Panc1 (cell line): ENCODE data around the gene FARSB. TPM values are rescaled to one million over a fixed set of nuclear protein-coding genes. Genes with fewer than 3 reads are reported as not detected.

ENCODE experiments used
- ATAC-seq: fragments of 200-7000 bp; cut with Tn5 transposase; 2 replicates; pipeline ENCODE4 v1.9.1; 2020; ENCODE audit warnings: mild to moderate bottlenecking, moderate library complexity
- BruUV-seq: library from RNA; stranded (reverse); fragments of 400-500 nt; replicated peaks from 2 replicates; lab custom pipeline; 2021; lab: Mats Ljungman, UMichigan
- CTCF ChIA-PET: fragments of 300-600 bp; sonication (Branson Sonifier 250); formaldehyde crosslinking; loops from one replicate; lab custom pipeline; 2022; ENCODE audit warnings: antibody characterized with exemption; lab: Charles Lee
- POLR2A ChIA-PET: fragments of 300-600 bp; sonication (Branson Sonifier 250); formaldehyde crosslinking; loops from one replicate; lab custom pipeline; 2022; ENCODE audit warnings: antibody characterized with exemption; lab: Charles Lee
- DNase-seq: peaks from one replicate; pipeline ENCODE4 v3.0.0-alpha.2; 2010; ENCODE audit warnings: low read depth, low spot score
- H3K27ac ChIP-seq: 2 replicates; pipeline ENCODE4 v1.5.1; 2011; ENCODE audit warnings: mild to moderate bottlenecking, low read length, inconsistent platforms
- H3K27me3 ChIP-seq: fragments of 200-500 bp; sonication (Bioruptor generic); 2 replicates; pipeline ENCODE4 v1.6.0; 2014; ENCODE audit warnings: low read length, inconsistent platforms; ENCODE audit not compliant: control insufficient read depth, insufficient read depth
- H3K36me3 ChIP-seq: fragments of 200-500 bp; sonication (Bioruptor generic); 2 replicates; pipeline ENCODE4 v1.5.1; 2014; ENCODE audit warnings: inconsistent platforms, mild to moderate bottlenecking, low read length, moderate library complexity; ENCODE audit not compliant: control insufficient read depth, insufficient read depth
- H3K4me1 ChIP-seq: 2 replicates; pipeline ENCODE4 v1.5.1; 2011; ENCODE audit warnings: inconsistent platforms, mild to moderate bottlenecking, low read length, moderate library complexity; ENCODE audit not compliant: control insufficient read depth, insufficient read depth
- H3K4me3 ChIP-seq, 2 experiments: 2 replicates each; pipeline ENCODE4 v1.5.1; 2011 to 2012; ENCODE audit warnings: low read depth in 2 of 2, low read length in 2 of 2, mild to moderate bottlenecking in 2 of 2, inconsistent platforms in 1 of 2, moderate library complexity in 1 of 2
- H3K9me3 ChIP-seq: fragments of 200-500 bp; sonication (Bioruptor generic); 2 replicates; pipeline ENCODE4 v1.5.1; 2014; ENCODE audit warnings: low read depth, mild to moderate bottlenecking, inconsistent platforms, low read length, moderate library complexity; ENCODE audit not compliant: control insufficient read depth, insufficient read depth
- POLR2AphosphoS5 ChIP-seq: IDR thresholded peaks from 2 replicates; pipeline ENCODE4 v1.6.1; 2012; ENCODE audit warnings: mild to moderate bottlenecking, low read depth, low read length, moderate library complexity
- SIN3A ChIP-seq: IDR thresholded peaks from 2 replicates; pipeline ENCODE4 v1.6.1; 2012; ENCODE audit warnings: low read depth, mild to moderate bottlenecking, low read length, moderate library complexity, borderline replicate concordance; ENCODE audit not compliant: insufficient read depth
- TCF7L2 ChIP-seq: IDR thresholded peaks from 2 replicates; pipeline ENCODE4 v1.6.1; 2011; ENCODE audit warnings: mild to moderate bottlenecking, low read depth, low read length, inconsistent platforms
- in situ Hi-C: cut with HindIII; loops from 2 replicates; pipeline ENCODE4 v1.10.0; 2016; ENCODE audit warnings: low sequenced_read_pairs, low pct_unique_long_range_greater_than_20kb
- intact Hi-C: fragments of 100-400 bp; cut with micrococcal nuclease; formaldehyde crosslinking; loops from one replicate; pipeline ENCODE4 v1.10.0; 2022; ENCODE audit not compliant: unreplicated experiment
- total RNA-seq: library from RNA; stranded (reverse); gene quantifications from one replicate; pipeline ENCODE4 v1.2.1, GENCODE V29; 2021; ENCODE audit not compliant: unreplicated experiment
- TF ChIP-seq, protein P1 (sequence below): fragments of 450-650 bp; IDR thresholded peaks from 2 replicates; pipeline ENCODE4 v1.5.1; 2017; ENCODE audit warnings: mild to moderate bottlenecking
- TF ChIP-seq, protein P2 (sequence below), 2 experiments: IDR thresholded peaks; 2 replicates each; pipeline ENCODE4 v1.6.1; 2011 to 2012; ENCODE audit warnings: low read depth in 2 of 2, control low read depth in 1 of 2, low read length in 1 of 2, mild to moderate bottlenecking in 1 of 2, moderate library complexity in 1 of 2; ENCODE audit not compliant: insufficient read depth in 1 of 2

Gene FARSB
- total RNA-seq, 1 experiment from 2014 or later: 31.6 TPM

DNA sequence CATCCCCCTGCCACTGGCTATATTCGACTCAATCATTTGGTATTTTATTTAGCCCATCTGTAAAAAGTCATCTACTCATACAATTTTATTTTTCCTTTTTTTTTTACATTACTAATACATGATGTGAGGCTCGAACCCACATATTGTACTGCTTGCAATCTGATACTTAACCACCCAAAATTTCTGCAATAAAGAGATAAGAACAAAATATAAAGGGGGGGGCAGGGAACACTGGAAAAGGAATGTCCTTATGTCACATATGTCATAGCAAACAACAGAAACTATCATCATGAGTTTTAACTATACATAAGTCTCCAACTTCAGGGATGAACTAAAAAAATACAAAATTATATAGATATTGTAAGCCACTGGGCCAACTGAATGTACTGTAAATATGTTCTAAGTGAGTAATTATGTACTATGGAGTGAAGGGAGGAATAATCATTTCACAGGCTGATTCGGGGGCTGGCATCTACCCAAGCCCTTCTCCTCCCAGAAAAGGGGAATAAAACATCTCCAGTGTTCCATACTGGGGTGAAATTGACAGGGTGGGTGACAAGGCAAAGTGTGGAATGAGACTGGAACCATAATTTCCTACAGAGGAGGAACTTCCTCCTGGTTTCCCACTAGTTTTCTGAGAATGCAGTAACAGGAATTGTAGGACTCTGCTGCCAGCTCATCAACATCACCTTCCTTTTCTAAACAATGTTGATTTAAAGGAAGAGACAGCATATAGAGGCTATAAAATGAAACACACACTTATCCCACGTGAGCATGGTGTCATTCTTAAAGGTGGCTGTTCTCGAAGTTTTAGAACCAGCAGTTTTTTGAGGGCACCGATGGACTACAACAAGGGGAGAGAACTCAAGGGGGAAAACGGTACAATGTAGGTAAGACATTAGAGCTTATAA lies 79.5 kb downstream of the FARSB start:
- DNase-seq (no peak), ATAC-seq (no peak)
- no peak overlapping the region for H3K27ac ChIP-seq
- H3K36me3 ChIP-seq: peaks cover 4% of the 10 kb centered on the region
- in situ Hi-C loops (no loop called here), intact Hi-C loops (no loop called here)
- no peaks in the 10 kb centered on the region for H3K4me1 ChIP-seq
- no peak overlapping the region for H3K4me3 ChIP-seq
- no peaks in the 10 kb centered on the region for H3K9me3 ChIP-seq
- no TSS peak for BruUV-seq
- ChIA-PET CTCF (no interaction called here), POLR2A (interaction anchor here (0.5 kb wide), 1 partner anchor 27 kb away, joined by 6 read pairs; no protein-coding TSS in a partner anchor)
- TF ChIP-seq SIN3A (no peak), TCF7L2 (no peak), POLR2AphosphoS5 (no peak)
- TF ChIP-seq, protein P1, sequence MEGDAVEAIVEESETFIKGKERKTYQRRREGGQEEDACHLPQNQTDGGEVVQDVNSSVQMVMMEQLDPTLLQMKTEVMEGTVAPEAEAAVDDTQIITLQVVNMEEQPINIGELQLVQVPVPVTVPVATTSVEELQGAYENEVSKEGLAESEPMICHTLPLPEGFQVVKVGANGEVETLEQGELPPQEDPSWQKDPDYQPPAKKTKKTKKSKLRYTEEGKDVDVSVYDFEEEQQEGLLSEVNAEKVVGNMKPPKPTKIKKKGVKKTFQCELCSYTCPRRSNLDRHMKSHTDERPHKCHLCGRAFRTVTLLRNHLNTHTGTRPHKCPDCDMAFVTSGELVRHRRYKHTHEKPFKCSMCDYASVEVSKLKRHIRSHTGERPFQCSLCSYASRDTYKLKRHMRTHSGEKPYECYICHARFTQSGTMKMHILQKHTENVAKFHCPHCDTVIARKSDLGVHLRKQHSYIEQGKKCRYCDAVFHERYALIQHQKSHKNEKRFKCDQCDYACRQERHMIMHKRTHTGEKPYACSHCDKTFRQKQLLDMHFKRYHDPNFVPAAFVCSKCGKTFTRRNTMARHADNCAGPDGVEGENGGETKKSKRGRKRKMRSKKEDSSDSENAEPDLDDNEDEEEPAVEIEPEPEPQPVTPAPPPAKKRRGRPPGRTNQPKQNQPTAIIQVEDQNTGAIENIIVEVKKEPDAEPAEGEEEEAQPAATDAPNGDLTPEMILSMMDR: no peak
- TF ChIP-seq, protein P2, sequence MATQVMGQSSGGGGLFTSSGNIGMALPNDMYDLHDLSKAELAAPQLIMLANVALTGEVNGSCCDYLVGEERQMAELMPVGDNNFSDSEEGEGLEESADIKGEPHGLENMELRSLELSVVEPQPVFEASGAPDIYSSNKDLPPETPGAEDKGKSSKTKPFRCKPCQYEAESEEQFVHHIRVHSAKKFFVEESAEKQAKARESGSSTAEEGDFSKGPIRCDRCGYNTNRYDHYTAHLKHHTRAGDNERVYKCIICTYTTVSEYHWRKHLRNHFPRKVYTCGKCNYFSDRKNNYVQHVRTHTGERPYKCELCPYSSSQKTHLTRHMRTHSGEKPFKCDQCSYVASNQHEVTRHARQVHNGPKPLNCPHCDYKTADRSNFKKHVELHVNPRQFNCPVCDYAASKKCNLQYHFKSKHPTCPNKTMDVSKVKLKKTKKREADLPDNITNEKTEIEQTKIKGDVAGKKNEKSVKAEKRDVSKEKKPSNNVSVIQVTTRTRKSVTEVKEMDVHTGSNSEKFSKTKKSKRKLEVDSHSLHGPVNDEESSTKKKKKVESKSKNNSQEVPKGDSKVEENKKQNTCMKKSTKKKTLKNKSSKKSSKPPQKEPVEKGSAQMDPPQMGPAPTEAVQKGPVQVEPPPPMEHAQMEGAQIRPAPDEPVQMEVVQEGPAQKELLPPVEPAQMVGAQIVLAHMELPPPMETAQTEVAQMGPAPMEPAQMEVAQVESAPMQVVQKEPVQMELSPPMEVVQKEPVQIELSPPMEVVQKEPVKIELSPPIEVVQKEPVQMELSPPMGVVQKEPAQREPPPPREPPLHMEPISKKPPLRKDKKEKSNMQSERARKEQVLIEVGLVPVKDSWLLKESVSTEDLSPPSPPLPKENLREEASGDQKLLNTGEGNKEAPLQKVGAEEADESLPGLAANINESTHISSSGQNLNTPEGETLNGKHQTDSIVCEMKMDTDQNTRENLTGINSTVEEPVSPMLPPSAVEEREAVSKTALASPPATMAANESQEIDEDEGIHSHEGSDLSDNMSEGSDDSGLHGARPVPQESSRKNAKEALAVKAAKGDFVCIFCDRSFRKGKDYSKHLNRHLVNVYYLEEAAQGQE (IDR thresholded peaks at IDR 0.05; ENCODE audit: insufficient read depth in 1 of 2, low read depth in 2 of 2, low read length in 1 of 2): no peak
- H3K27me3 ChIP-seq: no peaks in the 10 kb centered on the region

DNA sequence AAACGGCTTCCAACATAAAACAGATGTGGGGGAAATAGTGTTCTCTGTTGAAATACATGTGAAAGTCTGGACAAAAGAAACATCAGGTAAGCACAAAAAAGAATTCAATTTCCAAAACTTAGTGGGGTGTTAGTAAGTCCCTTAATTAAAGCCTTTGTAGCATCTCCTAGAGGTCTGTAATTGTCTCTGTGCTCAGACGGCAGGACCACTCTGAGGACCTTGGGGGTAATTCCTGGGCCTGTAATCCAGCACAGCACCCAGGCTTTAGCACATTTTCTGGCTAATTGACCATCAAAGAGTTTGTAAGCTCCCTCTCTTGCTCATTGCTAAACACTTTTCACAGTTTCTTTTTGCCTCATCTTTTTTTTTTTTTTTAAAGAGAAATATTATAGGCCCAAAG lies 80.3 kb downstream of the FARSB start:
- Histone ChIP-seq H3K4me3 (no peak overlapping the region), H3K4me1 (no peaks in the 10 kb centered on the region), H3K27ac (no peak overlapping the region), H3K9me3 (no peaks in the 10 kb centered on the region), H3K27me3 (no peaks in the 10 kb centered on the region), H3K36me3 (peaks cover 7% of the 10 kb centered on the region)
- TF ChIP-seq, protein P2 (IDR thresholded peaks at IDR 0.05; ENCODE audit: insufficient read depth in 1 of 2, low read depth in 2 of 2, low read length in 1 of 2): no peak
- TF ChIP-seq, protein P1: no peak
- TF ChIP-seq TCF7L2 (no peak), SIN3A (no peak), POLR2AphosphoS5 (no peak)
- no peak for ATAC-seq
- in situ Hi-C loops (no loop called here), intact Hi-C loops (no loop called here)
- ChIA-PET CTCF (no interaction called here), POLR2A (no interaction called here)
- no peak for DNase-seq
- no TSS peak for BruUV-seq
